ENCODE results near the gene EEF2K. TPM values are rescaled to one million over a fixed set of nuclear protein-coding genes. Genes with fewer than 3 reads are reported as not detected.

EEF2K gene
- total and polyA plus RNA-seq, 2 donors (not counting 1 experiment from before 2014, with no cell fraction given), result 11.8 to 28.7 TPM

DNA sequence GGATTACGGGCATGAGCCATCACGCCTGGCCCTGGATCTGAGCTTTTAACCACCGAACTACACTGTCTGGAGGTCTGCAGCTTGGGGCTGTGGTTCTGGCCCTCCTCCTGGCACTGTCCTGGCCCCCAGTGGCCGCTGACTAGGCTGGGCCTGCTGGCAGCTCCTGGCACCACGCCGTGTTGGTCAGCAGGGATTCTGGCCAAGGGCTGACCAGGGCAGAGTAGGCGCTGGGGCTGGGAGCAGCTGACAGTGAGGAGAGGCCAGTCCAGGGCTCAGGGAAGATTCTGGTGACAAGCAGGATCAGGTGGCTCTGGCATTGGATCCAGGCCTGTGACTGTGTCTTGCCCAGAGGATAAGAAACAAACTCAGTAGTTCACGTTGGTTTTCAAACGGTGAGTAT lies 14.6 kb downstream of the EEF2K start:
- intact Hi-C loops (cut with micrococcal nuclease), result no loop called here
- Mint-ChIP-seq H3K4me3 (no peak overlapping the region), H3K9me3 (ENCODE audit: insufficient read depth) (peaks cover 2% of the 10 kb centered on the region), H3K27me3 (no peaks in the 10 kb centered on the region), H3K27ac (peak overlapping the region; percentile 2), H3K4me1 (peaks cover 25% of the 10 kb centered on the region)
- ATAC-seq (ENCODE audit: low read depth) (no peak), DNase-seq (no peak)
- Histone ChIP-seq H3K4me1 (ENCODE audit: control insufficient read depth in 2 of 2, insufficient read depth in 2 of 2, low read length in 2 of 2) (peaks cover 21 to 34% of the 10 kb centered on the region in 2 donors), H3K27ac (ENCODE audit: low read length in 2 of 2) (no peak overlapping the region), H3K4me2 (replicated peaks; ENCODE audit: low read depth, low read length, poor library complexity, severe bottlenecking) (no peak overlapping the region), H3K79me2 (ENCODE audit: control insufficient read depth, insufficient read depth, low read length) (peaks cover 24% of the 10 kb centered on the region), H4K20me1 (ENCODE audit: control insufficient read depth, insufficient read depth, low read length, poor library complexity, severe bottlenecking) (no peaks in the 10 kb centered on the region), H3K9ac (ENCODE audit: low read length) (no peak overlapping the region), H3K4me3 (ENCODE audit: control extremely low read depth in 1 of 5, extremely low read depth in 1 of 5, insufficient read depth in 1 of 5, low read depth in 2 of 5, low read length in 4 of 5) (no peak overlapping the region), H3K36me3 (replicated peaks in 1 of 2; ENCODE audit: control extremely low read depth in 1 of 2, control insufficient read depth in 1 of 2, extremely low read depth in 1 of 2, insufficient read depth in 2 of 2, low read length in 1 of 2) (no peaks in the 10 kb centered on the region), H2AFZ (ENCODE audit: insufficient read depth, low read depth, low read length, poor library complexity, severe bottlenecking) (no peak overlapping the region), H3K27me3 (replicated peaks in 1 of 4; ENCODE audit: control extremely low read depth in 1 of 4, control insufficient read depth in 3 of 4, insufficient read depth in 4 of 4, low read length in 3 of 4) (no peaks in the 10 kb centered on the region), H3K9me3 (ENCODE audit: control extremely low read depth in 1 of 3, control insufficient read depth in 2 of 3, insufficient read depth in 1 of 3, low read length in 2 of 3) (no peaks in the 10 kb centered on the region)
- POLR2A ChIA-PET, result no interaction called here
- CTCF ChIA-PET, result no interaction called here
- TF ChIP-seq, protein P1, sequence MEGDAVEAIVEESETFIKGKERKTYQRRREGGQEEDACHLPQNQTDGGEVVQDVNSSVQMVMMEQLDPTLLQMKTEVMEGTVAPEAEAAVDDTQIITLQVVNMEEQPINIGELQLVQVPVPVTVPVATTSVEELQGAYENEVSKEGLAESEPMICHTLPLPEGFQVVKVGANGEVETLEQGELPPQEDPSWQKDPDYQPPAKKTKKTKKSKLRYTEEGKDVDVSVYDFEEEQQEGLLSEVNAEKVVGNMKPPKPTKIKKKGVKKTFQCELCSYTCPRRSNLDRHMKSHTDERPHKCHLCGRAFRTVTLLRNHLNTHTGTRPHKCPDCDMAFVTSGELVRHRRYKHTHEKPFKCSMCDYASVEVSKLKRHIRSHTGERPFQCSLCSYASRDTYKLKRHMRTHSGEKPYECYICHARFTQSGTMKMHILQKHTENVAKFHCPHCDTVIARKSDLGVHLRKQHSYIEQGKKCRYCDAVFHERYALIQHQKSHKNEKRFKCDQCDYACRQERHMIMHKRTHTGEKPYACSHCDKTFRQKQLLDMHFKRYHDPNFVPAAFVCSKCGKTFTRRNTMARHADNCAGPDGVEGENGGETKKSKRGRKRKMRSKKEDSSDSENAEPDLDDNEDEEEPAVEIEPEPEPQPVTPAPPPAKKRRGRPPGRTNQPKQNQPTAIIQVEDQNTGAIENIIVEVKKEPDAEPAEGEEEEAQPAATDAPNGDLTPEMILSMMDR (IDR thresholded peaks at IDR 0.05), result no peak
- TF ChIP-seq EZH2 (IDR thresholded peaks at IDR 0.05; ENCODE audit: borderline replicate concordance, insufficient read depth, low read depth, low read length, poor library complexity, severe bottlenecking), result no peak
- WGBS (ENCODE audit: insufficient coverage), result 96% methylated on average over 9 of the region's 9 CpGs

DNA sequence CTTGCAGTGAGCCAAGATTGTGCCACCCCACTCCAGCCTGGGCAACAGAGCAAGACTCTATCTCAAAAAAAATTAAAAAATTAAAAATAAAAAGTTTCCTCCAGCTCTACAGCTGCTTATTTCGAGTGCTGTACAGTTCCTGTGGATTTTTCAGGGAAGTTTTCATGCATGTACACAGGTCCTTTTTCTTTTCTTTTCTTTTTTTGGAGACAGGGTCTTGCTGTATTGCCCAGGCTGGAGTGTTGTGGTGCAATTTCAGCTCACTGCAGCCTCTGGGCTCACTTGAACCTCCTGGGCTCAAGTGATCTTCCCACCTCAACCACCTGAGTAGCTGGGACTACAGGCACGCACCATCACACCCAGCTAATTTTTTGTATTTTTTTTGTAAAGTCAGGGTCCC lies 15.9 kb downstream of the EEF2K start:
- Mint-ChIP-seq H3K27ac (no peak overlapping the region), H3K4me1 (peaks cover 14% of the 10 kb centered on the region), H3K9me3 (ENCODE audit: insufficient read depth) (peaks cover 2% of the 10 kb centered on the region), H3K4me3 (no peak overlapping the region), H3K27me3 (no peaks in the 10 kb centered on the region)
- no peak overlapping the region for H3K4me3 ChIP-seq (ENCODE audit: control extremely low read depth in 1 of 5, extremely low read depth in 1 of 5, insufficient read depth in 1 of 5, low read depth in 2 of 5, low read length in 4 of 5)
- no CpG with 5 or more reads among the region's 2 CpGs for WGBS (ENCODE audit: insufficient coverage)
- CTCF ChIA-PET, result no interaction called here
- peaks cover 13 to 21% of the 10 kb centered on the region in 2 donors for H3K4me1 ChIP-seq (ENCODE audit: control insufficient read depth in 2 of 2, insufficient read depth in 2 of 2, low read length in 2 of 2)
- no peak overlapping the region for H3K27ac ChIP-seq (ENCODE audit: low read length in 2 of 2)
- no peak overlapping the region for H3K9ac ChIP-seq (ENCODE audit: low read length)
- H2AFZ ChIP-seq (ENCODE audit: insufficient read depth, low read depth, low read length, poor library complexity, severe bottlenecking), result no peak overlapping the region
- H3K36me3 ChIP-seq (replicated peaks in 1 of 2; ENCODE audit: control extremely low read depth in 1 of 2, control insufficient read depth in 1 of 2, extremely low read depth in 1 of 2, insufficient read depth in 2 of 2, low read length in 1 of 2), result no peaks in the 10 kb centered on the region
- intact Hi-C loops (cut with micrococcal nuclease), result no loop called here
- H3K4me2 ChIP-seq (replicated peaks; ENCODE audit: low read depth, low read length, poor library complexity, severe bottlenecking), result no peak overlapping the region
- DNase-seq (no peak), ATAC-seq (ENCODE audit: low read depth) (no peak)
- no peaks in the 10 kb centered on the region for H3K9me3 ChIP-seq (ENCODE audit: control extremely low read depth in 1 of 3, control insufficient read depth in 2 of 3, insufficient read depth in 1 of 3, low read length in 2 of 3)
- no peaks in the 10 kb centered on the region for H3K27me3 ChIP-seq (replicated peaks in 1 of 4; ENCODE audit: control extremely low read depth in 1 of 4, control insufficient read depth in 3 of 4, insufficient read depth in 4 of 4, low read length in 3 of 4)
- H4K20me1 ChIP-seq (ENCODE audit: control insufficient read depth, insufficient read depth, low read length, poor library complexity, severe bottlenecking), result no peaks in the 10 kb centered on the region
- H3K79me2 ChIP-seq (ENCODE audit: control insufficient read depth, insufficient read depth, low read length), result peaks cover 20% of the 10 kb centered on the region
- TF ChIP-seq EZH2 (IDR thresholded peaks at IDR 0.05; ENCODE audit: borderline replicate concordance, insufficient read depth, low read depth, low read length, poor library complexity, severe bottlenecking), result no peak
- TF ChIP-seq, protein P1 (IDR thresholded peaks at IDR 0.05), result no peak
- POLR2A ChIA-PET, result no interaction called here
